Esophagus squamous epithelium (tissue), 4 donors: ENCODE results near the gene TEDDM1.

Experiments used
- POLR2A ChIP-seq, 4 donors: fragments of 450-650 bp; IDR thresholded peaks; one replicate each; pipeline ENCODE4 v1.6.1; 2017; ENCODE audit warnings: antibody characterized with exemption in 4 of 4, mild to moderate bottlenecking in 4 of 4, moderate library complexity in 3 of 4
- TF ChIP-seq, protein P1 (sequence below), 6 experiments: fragments of 450-650 bp in 4 of 6; fragments of 200-600 bp in 2 of 6; sonication (generic) in 2 of 6; IDR thresholded peaks; one replicate each; pipeline ENCODE4 v1.5.1; 2016 to 2019; ENCODE audit warnings: antibody characterized with exemption in 6 of 6, mild to moderate bottlenecking in 4 of 6, moderate library complexity in 4 of 6

DNA sequence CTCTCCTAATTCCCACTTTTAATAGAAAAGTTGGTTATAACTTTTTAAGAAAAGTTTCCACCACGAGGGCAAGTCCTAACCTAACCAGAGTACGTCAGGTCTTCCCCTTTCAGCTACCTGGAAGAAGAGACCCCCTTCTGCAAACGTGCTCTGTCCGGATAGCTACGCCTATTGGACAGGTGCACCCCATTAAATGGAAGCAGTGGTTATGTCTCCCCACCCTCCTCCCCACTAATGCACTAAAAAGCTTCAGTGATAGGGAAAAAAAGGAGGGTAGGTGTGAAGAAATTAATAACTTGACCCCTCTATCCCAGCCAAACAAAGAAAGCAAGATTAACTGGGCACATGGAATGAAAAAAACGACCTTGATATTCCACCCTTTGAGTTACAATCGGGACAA, 16.5 kb downstream of the TEDDM1 start:
- TF ChIP-seq, protein P1, sequence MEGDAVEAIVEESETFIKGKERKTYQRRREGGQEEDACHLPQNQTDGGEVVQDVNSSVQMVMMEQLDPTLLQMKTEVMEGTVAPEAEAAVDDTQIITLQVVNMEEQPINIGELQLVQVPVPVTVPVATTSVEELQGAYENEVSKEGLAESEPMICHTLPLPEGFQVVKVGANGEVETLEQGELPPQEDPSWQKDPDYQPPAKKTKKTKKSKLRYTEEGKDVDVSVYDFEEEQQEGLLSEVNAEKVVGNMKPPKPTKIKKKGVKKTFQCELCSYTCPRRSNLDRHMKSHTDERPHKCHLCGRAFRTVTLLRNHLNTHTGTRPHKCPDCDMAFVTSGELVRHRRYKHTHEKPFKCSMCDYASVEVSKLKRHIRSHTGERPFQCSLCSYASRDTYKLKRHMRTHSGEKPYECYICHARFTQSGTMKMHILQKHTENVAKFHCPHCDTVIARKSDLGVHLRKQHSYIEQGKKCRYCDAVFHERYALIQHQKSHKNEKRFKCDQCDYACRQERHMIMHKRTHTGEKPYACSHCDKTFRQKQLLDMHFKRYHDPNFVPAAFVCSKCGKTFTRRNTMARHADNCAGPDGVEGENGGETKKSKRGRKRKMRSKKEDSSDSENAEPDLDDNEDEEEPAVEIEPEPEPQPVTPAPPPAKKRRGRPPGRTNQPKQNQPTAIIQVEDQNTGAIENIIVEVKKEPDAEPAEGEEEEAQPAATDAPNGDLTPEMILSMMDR (IDR thresholded peaks at IDR 0.05) = no peak
- TF ChIP-seq POLR2A (IDR thresholded peaks at IDR 0.05) = peak in 2 of 4 donors; percentile 2 to 7
